Measurements from ENCODE around the gene CTIF. TPM values are rescaled to one million over a fixed set of nuclear protein-coding genes. Genes with fewer than 3 reads are reported as not detected.
A peak's percentile ranks its signal among the peaks of the same experiment; 100 is the strongest.

Gene CTIF
- polyA plus RNA-seq, 3 donors: 0.38 to 8.7 (median 1.2) TPM

DNA sequence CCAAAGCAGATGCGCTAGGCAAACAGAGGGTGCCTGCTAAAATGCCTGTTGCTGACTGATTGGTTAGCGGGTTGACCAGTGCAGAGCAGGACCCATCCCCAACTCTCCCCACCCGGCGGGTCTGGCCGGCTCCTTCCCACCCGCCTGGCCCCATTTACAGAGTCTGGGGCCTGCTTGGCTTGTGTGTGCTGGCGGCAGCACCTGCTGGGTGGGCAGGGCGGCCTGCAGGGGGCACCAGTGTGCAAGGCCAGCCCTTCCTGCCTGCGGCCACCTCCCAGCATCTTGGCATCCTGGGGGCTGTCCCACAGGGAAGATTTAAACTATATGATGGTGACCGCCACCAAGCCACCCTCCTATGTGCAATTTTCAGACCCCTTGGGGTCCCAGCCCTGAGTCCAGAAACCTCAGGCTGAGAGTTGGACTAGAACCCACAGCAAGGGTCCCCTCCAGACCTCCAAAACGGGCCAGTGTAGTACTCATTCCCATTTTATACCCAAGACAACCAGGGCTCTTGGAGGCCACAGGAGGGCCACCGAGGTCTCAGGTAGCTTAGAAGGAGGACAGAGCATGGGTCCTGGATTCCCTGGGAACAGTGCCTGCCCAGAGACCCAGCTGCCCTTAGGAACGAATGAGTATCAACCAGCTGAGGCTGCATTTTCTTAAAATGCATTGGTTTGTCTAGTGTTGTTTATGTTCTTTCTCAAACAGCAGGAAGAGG lies 238.4 kb downstream of the CTIF start:
- Histone ChIP-seq H3K9me3 (replicated peaks in 1 of 2; ENCODE audit: control insufficient read depth in 1 of 2, insufficient read depth in 1 of 2, low read length in 2 of 2) (no peaks in the 10 kb centered on the region), H3K4me3 (replicated peaks in 1 of 3; ENCODE audit: low read depth in 2 of 3, low read length in 3 of 3) (no peak overlapping the region), H3K79me2 (ENCODE audit: insufficient read depth, low read length) (no peaks in the 10 kb centered on the region), H3K4me1 (ENCODE audit: control insufficient read depth in 1 of 2, insufficient read depth in 2 of 2, low read length in 2 of 2) (peaks cover 21 to 40% of the 10 kb centered on the region in 2 donors), H3K27me3 (ENCODE audit: control insufficient read depth in 2 of 2, insufficient read depth in 2 of 2, low read length in 2 of 2) (no peaks in the 10 kb centered on the region), H2AFZ (ENCODE audit: insufficient read depth, low read depth, low read length, poor library complexity, severe bottlenecking) (no peak overlapping the region), H3K9ac (ENCODE audit: insufficient read depth, low read length, poor library complexity, severe bottlenecking) (no peak overlapping the region), H3K27ac (ENCODE audit: low read depth in 1 of 2, low read length in 2 of 2) (no peak overlapping the region), H3K4me2 (replicated peaks; ENCODE audit: extremely low read depth, low read length, poor library complexity, severe bottlenecking) (no peak overlapping the region), H4K20me1 (ENCODE audit: insufficient read depth, low read length) (no peaks in the 10 kb centered on the region), H3K36me3 (replicated peaks in 1 of 2; ENCODE audit: control insufficient read depth in 1 of 2, insufficient read depth in 2 of 2, low read length in 2 of 2) (peaks cover 0 to 4% of the 10 kb centered on the region in 2 donors)
- intact Hi-C loops (cut with micrococcal nuclease): loop anchor here (5.0 to 10.0 kb wide), 5 partner anchors 95 to 468 kb away; no protein-coding TSS in a partner anchor
- WGBS (ENCODE audit: insufficient coverage): 77% methylated on average over 11 of the region's 13 CpGs
- Mint-ChIP-seq H3K36me3 (peaks cover 41 to 43% of the 10 kb centered on the region in 2 donors), H3K4me1 (peaks cover 31% of the 10 kb centered on the region), H3K9me3 (peaks cover 0 to 5% (median 0%) of the 10 kb centered on the region in 7 donors), H3K4me3 (no peak overlapping the region), H3K27ac (no peak overlapping the region), H3K27me3 (ENCODE audit: low read depth in 3 of 3) (peaks cover 4 to 17% (median 12%) of the 10 kb centered on the region in 3 donors)
- TF ChIP-seq, protein P1, sequence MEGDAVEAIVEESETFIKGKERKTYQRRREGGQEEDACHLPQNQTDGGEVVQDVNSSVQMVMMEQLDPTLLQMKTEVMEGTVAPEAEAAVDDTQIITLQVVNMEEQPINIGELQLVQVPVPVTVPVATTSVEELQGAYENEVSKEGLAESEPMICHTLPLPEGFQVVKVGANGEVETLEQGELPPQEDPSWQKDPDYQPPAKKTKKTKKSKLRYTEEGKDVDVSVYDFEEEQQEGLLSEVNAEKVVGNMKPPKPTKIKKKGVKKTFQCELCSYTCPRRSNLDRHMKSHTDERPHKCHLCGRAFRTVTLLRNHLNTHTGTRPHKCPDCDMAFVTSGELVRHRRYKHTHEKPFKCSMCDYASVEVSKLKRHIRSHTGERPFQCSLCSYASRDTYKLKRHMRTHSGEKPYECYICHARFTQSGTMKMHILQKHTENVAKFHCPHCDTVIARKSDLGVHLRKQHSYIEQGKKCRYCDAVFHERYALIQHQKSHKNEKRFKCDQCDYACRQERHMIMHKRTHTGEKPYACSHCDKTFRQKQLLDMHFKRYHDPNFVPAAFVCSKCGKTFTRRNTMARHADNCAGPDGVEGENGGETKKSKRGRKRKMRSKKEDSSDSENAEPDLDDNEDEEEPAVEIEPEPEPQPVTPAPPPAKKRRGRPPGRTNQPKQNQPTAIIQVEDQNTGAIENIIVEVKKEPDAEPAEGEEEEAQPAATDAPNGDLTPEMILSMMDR (IDR thresholded peaks at IDR 0.05): peak; percentile 92
- DNase-seq: peak; percentile 40 to 64 (median 63)

DNA sequence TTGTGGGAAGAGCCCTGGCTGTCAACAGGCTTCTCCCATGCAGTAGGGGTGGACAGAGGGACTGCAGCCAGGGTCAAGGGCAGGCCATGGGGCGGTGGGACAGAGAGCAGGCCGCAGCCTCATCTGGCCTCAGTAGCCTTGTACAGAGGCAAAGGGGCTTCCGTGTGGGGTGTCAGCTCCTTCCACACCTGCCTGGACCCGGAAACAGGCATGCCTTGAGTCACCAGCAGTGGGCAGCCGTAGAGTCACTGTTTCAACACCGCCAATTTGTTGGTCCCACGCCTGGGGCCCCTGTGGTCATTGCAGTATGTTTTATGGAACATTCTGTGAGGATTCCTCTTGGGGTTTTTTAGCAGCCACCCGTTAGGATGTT lies 238.9 kb downstream of the CTIF start:
- Mint-ChIP-seq H3K36me3 (peaks cover 36 to 45% of the 10 kb centered on the region in 2 donors), H3K4me3 (no peak overlapping the region), H3K27me3 (ENCODE audit: low read depth in 3 of 3) (peaks cover 4 to 17% (median 12%) of the 10 kb centered on the region in 3 donors), H3K4me1 (peaks cover 34% of the 10 kb centered on the region), H3K27ac (no peak overlapping the region), H3K9me3 (peaks cover 0 to 1% (median 0%) of the 10 kb centered on the region in 7 donors)
- DNase-seq: peak in 1 of 3 donors; percentile 17
- Histone ChIP-seq H3K79me2 (ENCODE audit: insufficient read depth, low read length) (no peaks in the 10 kb centered on the region), H3K4me3 (replicated peaks in 1 of 3; ENCODE audit: low read depth in 2 of 3, low read length in 3 of 3) (no peak overlapping the region), H3K4me2 (replicated peaks; ENCODE audit: extremely low read depth, low read length, poor library complexity, severe bottlenecking) (no peak overlapping the region), H3K27me3 (ENCODE audit: control insufficient read depth in 2 of 2, insufficient read depth in 2 of 2, low read length in 2 of 2) (no peaks in the 10 kb centered on the region), H4K20me1 (ENCODE audit: insufficient read depth, low read length) (no peaks in the 10 kb centered on the region), H3K4me1 (ENCODE audit: control insufficient read depth in 1 of 2, insufficient read depth in 2 of 2, low read length in 2 of 2) (peaks cover 26 to 43% of the 10 kb centered on the region in 2 donors), H3K9ac (ENCODE audit: insufficient read depth, low read length, poor library complexity, severe bottlenecking) (no peak overlapping the region), H3K9me3 (replicated peaks in 1 of 2; ENCODE audit: control insufficient read depth in 1 of 2, insufficient read depth in 1 of 2, low read length in 2 of 2) (no peaks in the 10 kb centered on the region), H3K36me3 (replicated peaks in 1 of 2; ENCODE audit: control insufficient read depth in 1 of 2, insufficient read depth in 2 of 2, low read length in 2 of 2) (peaks cover 0 to 4% of the 10 kb centered on the region in 2 donors), H2AFZ (ENCODE audit: insufficient read depth, low read depth, low read length, poor library complexity, severe bottlenecking) (no peak overlapping the region), H3K27ac (ENCODE audit: low read depth in 1 of 2, low read length in 2 of 2) (no peak overlapping the region)
- TF ChIP-seq, protein P1 (IDR thresholded peaks at IDR 0.05): no peak
- 96% methylated on average over 6 of the region's 8 CpGs for WGBS (ENCODE audit: insufficient coverage)
- intact Hi-C loops (cut with micrococcal nuclease): loop anchor here (5.0 to 10.0 kb wide), 5 partner anchors 95 to 467 kb away; no protein-coding TSS in a partner anchor
